NCI-H345 (cell line): ENCODE measurements around the gene GNA12.

Experiments
- DNase-seq: peaks from one replicate; lab custom pipeline; 2025; lab: John Stamatoyannopoulos, UW

GNA12 gene

GRCh38 chr7:2844153-2845033, at the start of gene GNA12:
TSS of gene GNA12 (minus strand) at chr7:2844308. CDS start at chr7:2844161, 147 bp downstream.
- DNase-seq: peak; percentile 98

- no peak for DNase-seq
Observed at GRCh38 chr7:2893411-2893861, 49.3 kb upstream of the GNA12 start.

- no peak for DNase-seq
Observed at GRCh38 chr7:2892549-2892948, 48.4 kb upstream of the GNA12 start.

GRCh38 chr7:2887816-2888215, 43.7 kb upstream of the GNA12 start:
- no peak for DNase-seq

- peak; percentile 61 for DNase-seq
Observed at GRCh38 chr7:2886900-2887299, 42.8 kb upstream of the GNA12 start.

GRCh38 chr7:2886391-2886790, 42.3 kb upstream of the GNA12 start:
- no peak for DNase-seq

GRCh38 chr7:2884161-2884560, 40.1 kb upstream of the GNA12 start:
- no peak for DNase-seq

GRCh38 chr7:2883101-2883500, 39.0 kb upstream of the GNA12 start:
- DNase-seq: no peak

GRCh38 chr7:2882111-2882510, 38.0 kb upstream of the GNA12 start:
- no peak for DNase-seq

GRCh38 chr7:2880874-2881533, 36.9 kb upstream of the GNA12 start:
- DNase-seq: no peak

GRCh38 chr7:2880051-2880450, 35.9 kb upstream of the GNA12 start:
- no peak for DNase-seq

- no peak for DNase-seq
Observed at GRCh38 chr7:2879354-2879753, 35.2 kb upstream of the GNA12 start.

GRCh38 chr7:2878306-2878705, 34.2 kb upstream of the GNA12 start:
- DNase-seq: no peak

GRCh38 chr7:2876031-2876731, 32.1 kb upstream of the GNA12 start:
- peak; percentile 55 for DNase-seq

- peak; percentile 42 for DNase-seq
Observed at GRCh38 chr7:2873686-2874551, 29.8 kb upstream of the GNA12 start.

GRCh38 chr7:2873146-2873545, 29.0 kb upstream of the GNA12 start:
- peak; percentile 84 for DNase-seq

- DNase-seq: no peak
Observed at GRCh38 chr7:2872296-2872874, 28.3 kb upstream of the GNA12 start.

- peak; percentile 35 for DNase-seq
Observed at GRCh38 chr7:2870471-2870931, 26.4 kb upstream of the GNA12 start.

- DNase-seq: no peak
Observed at GRCh38 chr7:2869981-2870380, 25.9 kb upstream of the GNA12 start.

GRCh38 chr7:2866601-2867000, 22.5 kb upstream of the GNA12 start:
- DNase-seq: no peak

- DNase-seq: peak; percentile 45
Observed at GRCh38 chr7:2864999-2865670, 21.0 kb upstream of the GNA12 start.
